NK-92 treated with Interleukin-12 subunit alpha and Interleukin-12 subunit beta, amount 100 ng/mL, for 24 hours (cell line): Measurements from ENCODE around the gene MMD.

Source experiments
- DNase-seq: peaks from one replicate; lab custom pipeline; 2025; lab: John Stamatoyannopoulos, UW

MMD gene

DNA sequence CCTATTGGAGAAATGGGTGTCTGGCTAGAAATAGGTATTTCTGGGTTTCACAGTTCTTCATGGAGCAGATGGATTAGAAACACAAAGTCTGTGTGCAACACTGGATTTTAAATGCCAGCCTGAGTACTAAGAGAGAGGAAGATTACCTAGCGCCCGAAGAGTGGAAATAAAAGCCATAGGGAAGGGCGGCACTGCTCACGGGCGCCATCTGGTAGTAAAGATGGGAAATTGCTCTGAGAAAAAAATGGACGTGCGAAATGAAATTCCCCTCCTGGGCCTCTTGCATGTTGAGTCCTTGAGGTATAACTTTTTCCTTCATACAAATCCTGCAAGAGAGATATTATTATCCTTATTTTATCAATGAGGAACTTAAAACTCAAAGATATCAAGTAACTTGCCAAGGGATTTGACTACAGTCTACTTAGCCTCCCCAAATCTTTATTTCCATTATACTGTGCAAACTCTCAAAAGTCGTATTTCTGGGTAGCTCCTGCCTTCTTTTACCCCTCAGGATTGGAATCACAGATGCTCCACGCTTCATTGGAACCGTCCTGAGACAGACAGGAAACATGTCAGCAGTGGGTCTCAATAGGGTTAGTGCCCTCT lies 72.8 kb downstream of the MMD start:
- DNase-seq = no peak

DNA sequence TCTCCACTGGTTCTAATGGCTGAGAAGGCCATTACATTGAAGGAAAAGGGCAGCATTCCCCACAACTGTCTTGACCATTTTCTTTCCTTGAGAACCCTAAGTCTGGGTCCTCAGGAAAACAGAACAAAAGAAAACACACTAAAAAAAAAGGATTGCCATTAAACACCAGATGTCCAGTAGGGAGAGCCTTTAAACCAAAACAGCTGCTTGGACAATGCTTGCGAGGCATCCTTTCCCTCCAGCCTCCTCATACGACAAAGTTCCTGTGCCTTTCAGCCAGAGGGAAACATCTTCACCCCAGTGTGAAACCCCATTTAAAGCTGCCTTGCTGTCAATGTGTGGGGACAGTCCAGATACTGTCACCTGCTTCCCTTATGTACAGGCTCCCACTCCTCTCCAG lies 74.3 kb downstream of the MMD start:
- no peak for DNase-seq

DNA sequence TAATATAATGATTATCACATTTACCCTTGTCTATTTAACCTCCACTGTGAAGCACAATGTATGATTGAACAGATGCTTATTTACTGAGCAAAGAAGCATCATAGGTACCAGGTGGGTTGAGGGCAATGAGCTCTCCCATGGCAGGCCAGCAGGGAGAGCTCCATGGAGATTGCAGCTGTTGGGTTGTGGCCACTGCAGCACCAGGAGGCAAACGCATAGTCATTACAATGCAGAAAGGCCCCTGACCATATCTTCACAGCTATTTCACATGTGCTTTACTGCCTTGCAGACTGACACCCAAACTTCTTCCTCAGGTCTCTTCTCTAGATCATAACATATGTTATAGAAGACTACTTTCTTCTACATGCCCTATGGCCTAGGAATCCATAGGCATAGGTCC lies 75.0 kb downstream of the MMD start:
- no peak for DNase-seq

DNA sequence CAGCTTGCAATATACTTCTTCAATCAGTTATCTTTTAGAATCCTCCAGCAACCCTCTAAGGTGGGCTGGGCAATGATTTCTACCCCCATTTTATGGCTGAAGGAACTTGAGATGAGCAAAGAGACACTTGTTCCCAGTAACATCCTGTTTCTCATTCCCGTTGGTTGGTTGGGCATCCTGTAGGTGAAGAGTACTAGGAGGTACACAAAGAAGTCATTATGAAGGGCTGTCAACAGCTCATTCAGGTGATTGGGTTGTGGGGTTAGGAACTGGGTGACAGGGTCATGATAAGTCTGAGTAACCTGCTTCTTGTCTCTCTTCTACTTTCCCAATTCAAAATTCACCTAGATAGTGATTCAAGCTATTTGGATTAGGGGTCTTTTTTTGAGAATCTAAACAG lies 76.5 kb downstream of the MMD start:
- no peak for DNase-seq

DNA sequence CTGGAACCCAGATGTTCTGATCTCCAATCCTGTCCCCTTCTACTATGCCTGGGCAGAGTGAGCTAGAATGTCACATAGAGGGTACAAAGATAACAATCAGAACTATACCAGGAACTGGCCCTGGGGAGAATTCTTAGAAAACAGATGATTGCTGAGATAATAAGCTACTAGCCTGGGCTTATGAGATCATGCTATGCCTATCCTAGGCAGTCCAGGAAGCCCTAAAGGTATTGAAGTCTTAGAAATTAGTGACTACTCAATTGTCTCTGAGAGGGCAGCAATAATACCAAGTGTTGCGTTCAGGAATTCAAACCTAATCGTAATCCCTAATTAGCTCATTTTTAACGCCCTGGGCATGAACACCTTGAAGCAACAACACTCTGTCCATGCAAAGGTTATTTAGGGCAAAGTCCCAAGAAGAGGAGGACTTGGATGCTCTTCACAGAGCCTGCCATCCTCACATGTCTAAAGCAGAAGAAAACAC lies 77.1 kb downstream of the MMD start:
- DNase-seq = no peak

DNA sequence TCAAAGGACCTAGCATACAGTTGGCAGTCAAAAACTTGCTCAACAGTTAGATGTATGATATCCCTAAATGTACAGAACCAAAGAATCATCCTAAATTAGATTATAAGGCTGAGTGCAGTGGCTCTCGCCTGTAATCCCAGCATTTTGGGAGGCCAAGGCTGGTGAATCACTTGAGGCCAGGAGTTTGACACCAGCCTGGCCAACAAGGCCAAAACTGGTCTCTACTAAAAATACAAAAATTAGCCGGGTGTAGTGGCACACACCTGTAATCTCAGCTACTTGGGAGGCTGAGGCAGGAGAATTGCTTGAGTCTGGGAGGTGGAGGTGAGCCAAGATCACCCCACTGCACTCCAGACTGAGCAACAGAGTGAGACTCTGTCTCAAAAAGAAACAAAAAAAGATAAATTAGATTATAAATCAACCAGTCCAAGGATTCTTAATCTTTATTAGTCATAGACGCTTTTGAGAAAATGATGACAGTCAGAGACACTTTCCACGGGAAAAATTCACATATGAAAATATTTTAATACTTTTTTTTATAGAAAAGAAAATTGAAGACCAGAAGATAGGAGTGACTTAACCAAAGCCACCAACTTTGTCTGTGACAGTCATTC lies 77.6 kb downstream of the MMD start:
- DNase-seq = no peak

DNA sequence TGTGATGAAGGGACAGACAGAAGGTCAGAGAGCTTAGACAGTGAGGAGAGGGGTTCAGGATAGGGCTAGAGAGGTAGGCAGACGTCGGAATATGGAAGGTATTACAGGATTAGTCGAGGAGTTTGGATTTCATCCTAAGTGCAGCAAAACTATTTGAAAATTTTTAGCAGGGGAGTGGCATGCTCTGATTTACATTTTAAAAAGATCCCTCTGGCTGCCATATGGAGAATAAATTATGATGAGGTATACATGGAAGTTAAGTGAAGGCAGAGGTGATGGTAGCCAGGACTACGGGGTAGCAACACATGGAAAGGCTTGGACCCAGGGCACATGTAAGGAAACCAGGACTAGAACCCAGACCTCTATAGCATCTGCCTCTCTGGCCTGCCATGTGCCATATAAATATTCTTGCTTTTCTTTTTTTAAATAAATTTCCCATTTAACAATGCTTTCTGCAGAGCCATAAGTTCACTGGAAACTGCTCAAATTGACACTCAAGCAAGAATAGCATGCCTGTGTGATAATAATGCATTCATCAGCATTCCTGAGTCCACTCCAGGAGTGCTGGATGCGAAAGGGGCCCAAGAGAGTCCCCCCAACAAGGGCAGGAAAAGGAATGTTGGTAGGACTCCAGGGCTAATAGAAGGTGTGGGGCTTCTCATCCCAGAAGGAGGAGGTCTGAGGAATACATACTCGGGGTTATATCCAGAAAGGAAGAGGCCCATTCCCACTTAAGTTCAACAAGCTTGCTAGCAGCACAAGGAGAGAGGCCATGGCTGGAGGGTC lies 78.6 kb downstream of the MMD start:
- no peak for DNase-seq
